Measurements from ENCODE around the gene SLC66A2.

DNA sequence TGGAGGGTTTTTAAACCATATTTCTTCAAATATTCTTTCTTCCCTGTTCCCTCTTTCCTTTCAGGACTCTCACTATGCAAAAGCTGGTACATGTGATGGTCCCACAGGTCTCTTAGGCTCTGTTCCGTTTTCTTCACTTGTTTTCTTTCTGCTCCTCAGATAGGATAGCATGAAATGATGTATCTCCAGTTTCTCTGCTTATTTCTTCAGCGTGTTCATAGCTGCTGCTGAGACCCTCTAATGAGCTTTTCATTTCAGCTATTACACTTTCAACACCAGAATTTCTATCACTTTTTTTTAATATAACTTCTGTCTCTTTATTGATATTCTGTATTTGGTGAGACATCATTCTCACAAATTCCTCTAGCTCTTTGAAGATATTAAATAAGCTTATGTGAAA, 89.8 kb downstream of the SLC66A2 start:
- TF ChIP-seq, protein P1, sequence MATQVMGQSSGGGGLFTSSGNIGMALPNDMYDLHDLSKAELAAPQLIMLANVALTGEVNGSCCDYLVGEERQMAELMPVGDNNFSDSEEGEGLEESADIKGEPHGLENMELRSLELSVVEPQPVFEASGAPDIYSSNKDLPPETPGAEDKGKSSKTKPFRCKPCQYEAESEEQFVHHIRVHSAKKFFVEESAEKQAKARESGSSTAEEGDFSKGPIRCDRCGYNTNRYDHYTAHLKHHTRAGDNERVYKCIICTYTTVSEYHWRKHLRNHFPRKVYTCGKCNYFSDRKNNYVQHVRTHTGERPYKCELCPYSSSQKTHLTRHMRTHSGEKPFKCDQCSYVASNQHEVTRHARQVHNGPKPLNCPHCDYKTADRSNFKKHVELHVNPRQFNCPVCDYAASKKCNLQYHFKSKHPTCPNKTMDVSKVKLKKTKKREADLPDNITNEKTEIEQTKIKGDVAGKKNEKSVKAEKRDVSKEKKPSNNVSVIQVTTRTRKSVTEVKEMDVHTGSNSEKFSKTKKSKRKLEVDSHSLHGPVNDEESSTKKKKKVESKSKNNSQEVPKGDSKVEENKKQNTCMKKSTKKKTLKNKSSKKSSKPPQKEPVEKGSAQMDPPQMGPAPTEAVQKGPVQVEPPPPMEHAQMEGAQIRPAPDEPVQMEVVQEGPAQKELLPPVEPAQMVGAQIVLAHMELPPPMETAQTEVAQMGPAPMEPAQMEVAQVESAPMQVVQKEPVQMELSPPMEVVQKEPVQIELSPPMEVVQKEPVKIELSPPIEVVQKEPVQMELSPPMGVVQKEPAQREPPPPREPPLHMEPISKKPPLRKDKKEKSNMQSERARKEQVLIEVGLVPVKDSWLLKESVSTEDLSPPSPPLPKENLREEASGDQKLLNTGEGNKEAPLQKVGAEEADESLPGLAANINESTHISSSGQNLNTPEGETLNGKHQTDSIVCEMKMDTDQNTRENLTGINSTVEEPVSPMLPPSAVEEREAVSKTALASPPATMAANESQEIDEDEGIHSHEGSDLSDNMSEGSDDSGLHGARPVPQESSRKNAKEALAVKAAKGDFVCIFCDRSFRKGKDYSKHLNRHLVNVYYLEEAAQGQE (IDR thresholded peaks at IDR 0.05; ENCODE audit: low read depth), result no peak
- TF ChIP-seq EP300 (IDR thresholded peaks at IDR 0.05; ENCODE audit: borderline replicate concordance) (no peak), TAF1 (IDR thresholded peaks at IDR 0.05; ENCODE audit: low read depth) (no peak), CREB1 (IDR thresholded peaks at IDR 0.05; ENCODE audit: low read depth) (no peak), RAD21 (IDR thresholded peaks at IDR 0.05; ENCODE audit: low read depth) (no peak), YY1 (IDR thresholded peaks at IDR 0.05; ENCODE audit: low read depth) (no peak)
- TF ChIP-seq, protein P2, sequence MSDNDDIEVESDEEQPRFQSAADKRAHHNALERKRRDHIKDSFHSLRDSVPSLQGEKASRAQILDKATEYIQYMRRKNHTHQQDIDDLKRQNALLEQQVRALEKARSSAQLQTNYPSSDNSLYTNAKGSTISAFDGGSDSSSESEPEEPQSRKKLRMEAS (IDR thresholded peaks at IDR 0.05), result no peak
- TF ChIP-seq, protein P3, sequence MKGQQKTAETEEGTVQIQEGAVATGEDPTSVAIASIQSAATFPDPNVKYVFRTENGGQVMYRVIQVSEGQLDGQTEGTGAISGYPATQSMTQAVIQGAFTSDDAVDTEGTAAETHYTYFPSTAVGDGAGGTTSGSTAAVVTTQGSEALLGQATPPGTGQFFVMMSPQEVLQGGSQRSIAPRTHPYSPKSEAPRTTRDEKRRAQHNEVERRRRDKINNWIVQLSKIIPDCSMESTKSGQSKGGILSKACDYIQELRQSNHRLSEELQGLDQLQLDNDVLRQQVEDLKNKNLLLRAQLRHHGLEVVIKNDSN (IDR thresholded peaks at IDR 0.05), result no peak
